H1 (cell line): ENCODE measurements around the gene OR11A1.
"Not testable (repeated sequence)": the region's sequence is repeated elsewhere in the genome, so short reads cannot be mapped to it uniquely, and the experiment has no call there.

Source experiments
- CTCF ChIP-seq, 3 experiments: IDR thresholded peaks; 1 replicate in 2 of 3; 2 replicates in 1 of 3; pipeline versions ENCODE4 v1.5.1 to v1.6.1; 2011; ENCODE audit warnings: low read length in 3 of 3, mild to moderate bottlenecking in 3 of 3, inconsistent platforms in 2 of 3, low read depth in 1 of 3, moderate library complexity in 1 of 3; ENCODE audit not compliant: insufficient read depth in 1 of 3; ENCODE audit errors: control extremely low read depth in 1 of 3
- POU5F1 ChIP-seq: IDR thresholded peaks from 2 replicates; pipeline ENCODE4 v1.6.1; 2011; ENCODE audit warnings: low read depth, mild to moderate bottlenecking, low read length, moderate library complexity
- USF2 ChIP-seq: IDR thresholded peaks from 2 replicates; pipeline ENCODE4 v1.6.1; 2011; ENCODE audit warnings: low read length, improper control_type of control experiment

GRCh38 chr6:29444031-29444430 lies 12.8 kb downstream of the OR11A1 start:
- not testable (repeated sequence) for TF ChIP-seq CTCF (IDR thresholded peaks at IDR 0.05; ENCODE audit: control extremely low read depth in 1 of 3, insufficient read depth in 1 of 3, low read depth in 1 of 3, low read length in 3 of 3); USF2; POU5F1
